Activated CD8-positive, alpha-beta T cell treated with anti-CD3 and anti-CD28 coated beads for 36 hours (primary cell): ENCODE data around the gene FAF1. TPM values are rescaled to one million over a fixed set of nuclear protein-coding genes. Genes with fewer than 3 reads are reported as not detected.

Source experiments
- ATAC-seq: fragments of 200-7000 bp; cut with Tn5 transposase; one replicate; pipeline ENCODE4 v1.10.0; 2021; ENCODE audit warnings: mild to moderate bottlenecking, moderate library complexity
- CTCF ChIA-PET: fragments of 350-600 bp; sonication (Branson Sonifier 250); formaldehyde crosslinking; loops from one replicate; lab custom pipeline; 2021; ENCODE audit warnings: antibody characterized with exemption; lab: Charles Lee
- POLR2A ChIA-PET: fragments of 350-600 bp; sonication (Branson Sonifier 250); formaldehyde crosslinking; loops from one replicate; lab custom pipeline; 2021; ENCODE audit warnings: antibody characterized with exemption; lab: Charles Lee
- DNase-seq: peaks from one replicate; pipeline ENCODE4 v3.0.0-alpha.2; 2020
- H3K27ac Mint-ChIP-seq: one replicate; pipeline ENCODE4 v1.8.0; 2021; ENCODE audit warnings: mild to moderate bottlenecking, mixed read lengths
- H3K27me3 Mint-ChIP-seq: one replicate; pipeline ENCODE4 v1.8.0; 2021; ENCODE audit warnings: mixed read lengths
- H3K36me3 Mint-ChIP-seq: one replicate; pipeline ENCODE4 v1.8.0; 2021; ENCODE audit warnings: low read depth, mixed read lengths
- H3K4me1 Mint-ChIP-seq: one replicate; pipeline ENCODE4 v1.8.0; 2021; ENCODE audit warnings: low read depth, mixed read lengths
- H3K4me3 Mint-ChIP-seq: one replicate; pipeline ENCODE4 v1.8.0; 2021; ENCODE audit warnings: mild to moderate bottlenecking, moderate library complexity, mixed read lengths
- H3K9me3 Mint-ChIP-seq: one replicate; pipeline ENCODE4 v1.8.0; 2021; ENCODE audit warnings: mixed read lengths
- intact Hi-C: fragments of 100-400 bp; cut with micrococcal nuclease; formaldehyde crosslinking; loops from one replicate; pipeline ENCODE4 v1.10.0; 2022
- total RNA-seq, 2 experiments: library from RNA; stranded (reverse); gene quantifications; one replicate each; pipeline ENCODE4 v1.2.3, GENCODE V29; 2021
- TF ChIP-seq, protein P1 (sequence below): fragments of 200-600 bp; IDR thresholded peaks from one replicate; pipeline ENCODE4 v1.8.0; 2022; ENCODE audit warnings: antibody characterized with exemption, mild to moderate bottlenecking

Gene FAF1
- total RNA-seq, 2 experiments from 2014 or later = 82.2 to 87.0 TPM

DNA sequence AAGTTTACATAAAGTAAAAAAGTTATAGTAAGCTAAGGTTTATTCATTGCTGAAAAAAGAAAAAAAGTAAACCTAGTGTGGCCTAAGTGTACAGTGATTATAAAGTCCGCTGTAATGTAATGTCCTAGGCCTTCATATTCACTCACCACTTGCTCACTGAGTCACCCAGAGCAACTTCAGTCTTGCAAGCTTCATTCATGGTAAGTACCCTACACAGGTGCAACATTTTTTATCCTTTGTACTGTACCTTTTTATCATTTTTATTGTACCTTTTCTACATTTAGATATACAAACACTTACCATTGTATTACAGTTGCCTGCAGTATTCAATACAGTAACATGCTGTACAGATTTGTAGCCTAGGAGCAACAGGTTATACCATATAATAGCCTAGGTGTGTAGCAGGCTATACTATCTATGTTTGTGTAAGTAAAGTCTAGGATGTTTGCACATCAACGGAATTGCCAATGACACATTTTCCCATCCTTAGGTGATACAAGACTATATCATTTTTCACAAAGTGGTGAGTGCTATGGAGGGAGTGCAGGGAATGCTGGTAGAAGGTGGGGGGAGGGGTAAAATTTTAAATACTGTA is 478.8 kb downstream of the FAF1 start:
- no peak for ATAC-seq
- no peaks in the 10 kb centered on the region for H3K9me3 Mint-ChIP-seq
- H3K27ac Mint-ChIP-seq = no peak overlapping the region
- no peaks in the 10 kb centered on the region for H3K27me3 Mint-ChIP-seq
- no peak for DNase-seq
- H3K4me3 Mint-ChIP-seq = no peak overlapping the region
- ChIA-PET POLR2A (no interaction called here), CTCF (no interaction called here)
- no peaks in the 10 kb centered on the region for H3K4me1 Mint-ChIP-seq
- TF ChIP-seq, protein P1, sequence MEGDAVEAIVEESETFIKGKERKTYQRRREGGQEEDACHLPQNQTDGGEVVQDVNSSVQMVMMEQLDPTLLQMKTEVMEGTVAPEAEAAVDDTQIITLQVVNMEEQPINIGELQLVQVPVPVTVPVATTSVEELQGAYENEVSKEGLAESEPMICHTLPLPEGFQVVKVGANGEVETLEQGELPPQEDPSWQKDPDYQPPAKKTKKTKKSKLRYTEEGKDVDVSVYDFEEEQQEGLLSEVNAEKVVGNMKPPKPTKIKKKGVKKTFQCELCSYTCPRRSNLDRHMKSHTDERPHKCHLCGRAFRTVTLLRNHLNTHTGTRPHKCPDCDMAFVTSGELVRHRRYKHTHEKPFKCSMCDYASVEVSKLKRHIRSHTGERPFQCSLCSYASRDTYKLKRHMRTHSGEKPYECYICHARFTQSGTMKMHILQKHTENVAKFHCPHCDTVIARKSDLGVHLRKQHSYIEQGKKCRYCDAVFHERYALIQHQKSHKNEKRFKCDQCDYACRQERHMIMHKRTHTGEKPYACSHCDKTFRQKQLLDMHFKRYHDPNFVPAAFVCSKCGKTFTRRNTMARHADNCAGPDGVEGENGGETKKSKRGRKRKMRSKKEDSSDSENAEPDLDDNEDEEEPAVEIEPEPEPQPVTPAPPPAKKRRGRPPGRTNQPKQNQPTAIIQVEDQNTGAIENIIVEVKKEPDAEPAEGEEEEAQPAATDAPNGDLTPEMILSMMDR = no peak
- intact Hi-C loops = no loop called here
- H3K36me3 Mint-ChIP-seq = peaks cover 5% of the 10 kb centered on the region

DNA sequence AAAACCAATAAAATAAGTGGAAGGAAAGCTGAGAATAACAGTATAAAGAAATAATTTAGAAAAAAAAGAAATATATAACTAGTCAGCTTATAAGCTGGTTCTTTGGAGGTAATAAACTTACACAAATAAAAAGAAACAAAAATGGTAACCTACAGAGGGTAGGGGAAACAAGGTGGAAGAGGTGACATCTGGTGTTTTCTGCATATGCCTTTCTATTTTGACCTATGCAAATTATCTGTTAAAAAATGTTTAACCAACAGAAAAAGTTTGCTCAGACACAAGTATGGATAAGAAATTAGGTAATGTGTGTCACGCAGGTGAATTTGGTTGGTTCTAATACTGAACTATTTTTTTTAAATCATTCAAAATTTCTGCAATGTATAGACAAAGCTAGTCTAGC is 483.3 kb downstream of the FAF1 start:
- H3K27ac Mint-ChIP-seq = no peak overlapping the region
- no peaks in the 10 kb centered on the region for H3K4me1 Mint-ChIP-seq
- DNase-seq (no peak), ATAC-seq (no peak)
- peaks cover 14% of the 10 kb centered on the region for H3K36me3 Mint-ChIP-seq
- intact Hi-C loops = no loop called here
- TF ChIP-seq, protein P1 = no peak
- ChIA-PET POLR2A (no interaction called here), CTCF (no interaction called here)
- H3K27me3 Mint-ChIP-seq = no peaks in the 10 kb centered on the region
- no peaks in the 10 kb centered on the region for H3K9me3 Mint-ChIP-seq
- H3K4me3 Mint-ChIP-seq = no peak overlapping the region

DNA sequence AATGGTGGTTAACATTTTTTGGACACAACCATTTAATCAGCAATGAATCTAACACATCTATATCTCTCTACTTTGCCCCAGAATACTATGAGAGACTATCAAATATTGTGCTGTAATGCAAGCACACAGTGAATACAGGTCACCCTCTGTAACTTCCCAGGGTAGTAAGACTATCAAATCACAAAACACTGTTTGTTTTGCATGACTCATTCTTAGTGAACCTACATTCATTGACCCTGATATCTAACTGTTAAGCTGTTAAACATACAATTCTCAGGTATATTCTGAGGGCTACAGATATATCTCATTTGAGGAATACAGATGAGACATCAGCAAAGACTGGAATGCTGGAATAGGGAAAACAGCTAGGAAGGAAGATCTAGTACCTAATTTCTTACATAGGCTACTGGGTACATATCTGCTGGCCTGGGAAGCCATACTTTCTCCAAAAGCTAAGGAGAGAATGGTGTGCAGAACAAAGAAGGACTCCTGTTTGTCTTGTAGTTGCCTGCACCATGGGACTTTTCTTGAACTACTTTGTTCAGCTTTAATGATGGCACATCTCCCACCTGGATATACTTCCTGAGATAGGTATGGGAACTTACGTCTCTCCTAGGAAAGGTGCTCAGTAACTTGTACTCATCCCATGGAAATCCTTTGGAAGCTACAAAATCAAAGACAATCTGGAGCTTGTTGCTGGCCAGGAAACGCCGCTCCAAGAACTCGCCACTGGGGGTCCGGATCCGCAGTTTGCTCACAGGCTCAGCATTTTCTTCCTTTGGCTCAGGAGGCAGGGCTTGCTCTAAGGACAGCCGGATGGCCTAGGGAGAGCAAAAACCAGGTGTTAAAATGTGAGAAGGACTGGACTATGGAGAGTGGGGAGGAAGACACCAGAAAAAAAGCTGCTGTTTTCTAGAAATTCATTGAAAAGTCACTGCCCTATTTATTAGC is 484.9 kb downstream of the FAF1 start:
- ATAC-seq = no peak
- Mint-ChIP-seq H3K36me3 (peaks cover 16% of the 10 kb centered on the region), H3K27ac (no peak overlapping the region), H3K4me1 (no peaks in the 10 kb centered on the region), H3K9me3 (no peaks in the 10 kb centered on the region), H3K27me3 (no peaks in the 10 kb centered on the region), H3K4me3 (no peak overlapping the region)
- no peak for DNase-seq
- intact Hi-C loops = no loop called here
- CTCF ChIA-PET = interaction anchor here (1.6 kb wide), 1 partner anchor 27 kb away, joined by 3 read pairs; no protein-coding TSS in a partner anchor
- POLR2A ChIA-PET = interaction anchor here (1.0 kb wide), 1 partner anchor 12 kb away, joined by 3 read pairs; no protein-coding TSS in a partner anchor
- TF ChIP-seq, protein P1 = no peak

DNA sequence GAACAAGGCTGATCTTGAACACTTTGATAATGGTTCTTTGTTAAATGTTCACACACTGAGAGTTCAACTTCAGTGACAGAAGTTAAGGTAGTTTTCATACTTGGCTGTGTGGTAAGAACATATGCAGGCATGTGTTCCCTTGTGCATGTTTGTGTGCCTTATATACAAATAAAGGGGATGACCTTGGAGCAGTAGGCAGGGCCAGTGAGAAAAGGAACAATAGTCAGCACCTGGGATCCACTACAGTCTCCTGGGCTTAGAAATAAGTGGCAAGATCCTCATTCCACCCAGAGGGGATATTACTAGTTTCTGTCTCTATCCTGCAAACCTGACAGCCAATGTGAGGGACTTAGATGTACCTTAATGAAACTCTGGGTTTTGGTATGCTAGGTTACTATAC is 486.6 kb downstream of the FAF1 start:
- Mint-ChIP-seq H3K4me1 (no peaks in the 10 kb centered on the region), H3K4me3 (no peak overlapping the region), H3K36me3 (peaks cover 22% of the 10 kb centered on the region), H3K9me3 (no peaks in the 10 kb centered on the region), H3K27ac (no peak overlapping the region), H3K27me3 (no peaks in the 10 kb centered on the region)
- no peak for DNase-seq
- CTCF ChIA-PET = interaction anchor here (1.2 kb wide), 1 partner anchor 18 kb away, joined by 3 read pairs; no protein-coding TSS in a partner anchor
- TF ChIP-seq, protein P1 = no peak
- ATAC-seq = no peak
- intact Hi-C loops = no loop called here
- POLR2A ChIA-PET = no interaction called here

DNA sequence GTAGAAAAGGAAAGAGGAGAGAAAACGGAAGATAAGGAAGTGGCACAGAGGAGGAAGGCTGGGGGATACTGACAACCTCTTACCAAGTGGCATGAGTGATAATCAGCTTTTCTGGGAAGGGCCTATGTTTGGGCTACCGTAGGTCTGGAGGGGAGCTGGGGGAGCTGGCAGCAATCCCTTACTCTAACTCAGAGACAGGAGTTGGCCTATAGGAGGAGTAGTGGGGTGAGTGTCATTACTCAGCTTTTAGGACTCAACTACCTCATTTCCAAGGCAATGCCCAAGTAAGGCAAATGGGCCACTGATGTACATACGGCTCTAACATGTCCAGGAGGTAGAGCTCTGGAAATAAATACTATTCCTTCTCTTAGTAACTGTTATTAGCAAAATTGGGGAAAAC is 488.1 kb downstream of the FAF1 start:
- no peaks in the 10 kb centered on the region for H3K27me3 Mint-ChIP-seq
- no peak for DNase-seq
- H3K27ac Mint-ChIP-seq = no peak overlapping the region
- no peaks in the 10 kb centered on the region for H3K4me1 Mint-ChIP-seq
- no peak for ATAC-seq
- TF ChIP-seq, protein P1 = no peak
- no peak overlapping the region for H3K4me3 Mint-ChIP-seq
- peaks cover 22% of the 10 kb centered on the region for H3K36me3 Mint-ChIP-seq
- CTCF ChIA-PET = interaction anchor here (1.7 kb wide), 1 partner anchor 133 kb away, joined by 4 read pairs; no protein-coding TSS in a partner anchor
- intact Hi-C loops = no loop called here
- H3K9me3 Mint-ChIP-seq = no peaks in the 10 kb centered on the region
- POLR2A ChIA-PET = no interaction called here
